ENCODE data around the gene AGBL4.

GRCh38 chr1:48643193-48643592 lies 1380.6 kb downstream of the AGBL4 start:
- TF ChIP-seq SPI1 (IDR thresholded peaks at IDR 0.05; ENCODE audit: low read depth, low read length) (no peak), POLR2A (IDR thresholded peaks at IDR 0.05; ENCODE audit: low read depth, low read length) (no peak), POLR2AphosphoS5 (IDR thresholded peaks at IDR 0.05; ENCODE audit: low read depth, low read length) (no peak), TAF1 (IDR thresholded peaks at IDR 0.05; ENCODE audit: low read depth, low read length) (no peak), PAX5 (IDR thresholded peaks at IDR 0.05; ENCODE audit: insufficient read depth, low read length, severe bottlenecking) (no peak), POU2F2 (IDR thresholded peaks at IDR 0.05; ENCODE audit: low read depth, low read length) (no peak)
